ENCODE data around the gene GRB7.

Gene GRB7

GRCh38 chr17:39730095-39730921, 7.4 kb upstream of the GRB7 start, which contains the start of gene MIEN1:
TSS of gene MIEN1 (minus strand) at chr17:39730532. CDS start at chr17:39730495, 37 bp downstream.
- peak within 1 kb of the TSS; percentile 73 for H3K27ac ChIP-seq
- peak; percentile 98 for TF ChIP-seq CTCF (conservative IDR thresholded peaks at IDR 0.05)

GRCh38 chr17:39732586-39732985, 5.2 kb upstream of the GRB7 start:
- H3K27ac ChIP-seq: no peak overlapping the region
- no peak for TF ChIP-seq CTCF (conservative IDR thresholded peaks at IDR 0.05)

- TF ChIP-seq CTCF (conservative IDR thresholded peaks at IDR 0.05): no peak
These were observed 1.9 kb upstream of the GRB7 start for GRCh38 chr17:39735882-39736281.

GRCh38 chr17:39736319-39737165, 1.2 kb upstream of the GRB7 start:
- peak overlapping the region; percentile 97 for H3K27ac ChIP-seq
- TF ChIP-seq CTCF (conservative IDR thresholded peaks at IDR 0.05): no peak

More at GRCh38 chr17:39735882-39736281, 1.9 kb upstream of the GRB7 start:
- peak overlapping the region; percentile 97 for H3K27ac ChIP-seq

GRCh38 chr17:39737206-39737759, 455 bp upstream of the GRB7 start:
- TF ChIP-seq CTCF (conservative IDR thresholded peaks at IDR 0.05): no peak
- H3K27ac ChIP-seq: peak overlapping the region; percentile 97

- no peak for TF ChIP-seq CTCF (conservative IDR thresholded peaks at IDR 0.05)
- H3K27ac ChIP-seq: peak overlapping the region; percentile 97
These were observed 797 bp downstream of the GRB7 start for GRCh38 chr17:39738568-39738901.
